Spleen (tissue), 7 donors: ENCODE measurements around the gene ANKRD2.

Experiments used
- POLR2A ChIP-seq, 3 donors: fragments of 450-650 bp; IDR thresholded peaks; one replicate each; pipeline ENCODE4 v1.5.1; 2017; ENCODE audit warnings: antibody characterized with exemption in 3 of 3, mild to moderate bottlenecking in 1 of 3
- TF ChIP-seq, protein P1 (sequence below), 11 experiments: fragments of 200-600 bp in 7 of 11; fragments of 450-650 bp in 4 of 11; sonication (generic) in 4 of 11; IDR thresholded peaks in 8 of 11; conservative IDR thresholded peaks in 3 of 11; 1 replicate in 7 of 11; 2 replicates in 4 of 11; pipeline versions ENCODE4 v1.4.0 to v1.8.0; 2016 to 2021; ENCODE audit warnings: antibody characterized with exemption in 11 of 11, inconsistent platforms in 4 of 11, mild to moderate bottlenecking in 1 of 11
- donor health status: DM: no; HTN: no; CAD: no; lungs with moderate emphysema.
- donor health status: DM: no; HTN: no; CAD: no.
- donor health status: DM: no; HTN: no; CAD: no.

- TF ChIP-seq, protein P1, sequence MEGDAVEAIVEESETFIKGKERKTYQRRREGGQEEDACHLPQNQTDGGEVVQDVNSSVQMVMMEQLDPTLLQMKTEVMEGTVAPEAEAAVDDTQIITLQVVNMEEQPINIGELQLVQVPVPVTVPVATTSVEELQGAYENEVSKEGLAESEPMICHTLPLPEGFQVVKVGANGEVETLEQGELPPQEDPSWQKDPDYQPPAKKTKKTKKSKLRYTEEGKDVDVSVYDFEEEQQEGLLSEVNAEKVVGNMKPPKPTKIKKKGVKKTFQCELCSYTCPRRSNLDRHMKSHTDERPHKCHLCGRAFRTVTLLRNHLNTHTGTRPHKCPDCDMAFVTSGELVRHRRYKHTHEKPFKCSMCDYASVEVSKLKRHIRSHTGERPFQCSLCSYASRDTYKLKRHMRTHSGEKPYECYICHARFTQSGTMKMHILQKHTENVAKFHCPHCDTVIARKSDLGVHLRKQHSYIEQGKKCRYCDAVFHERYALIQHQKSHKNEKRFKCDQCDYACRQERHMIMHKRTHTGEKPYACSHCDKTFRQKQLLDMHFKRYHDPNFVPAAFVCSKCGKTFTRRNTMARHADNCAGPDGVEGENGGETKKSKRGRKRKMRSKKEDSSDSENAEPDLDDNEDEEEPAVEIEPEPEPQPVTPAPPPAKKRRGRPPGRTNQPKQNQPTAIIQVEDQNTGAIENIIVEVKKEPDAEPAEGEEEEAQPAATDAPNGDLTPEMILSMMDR (IDR thresholded peaks at IDR 0.05 in 8 of 11, conservative IDR thresholded peaks at IDR 0.05 in 3 of 11) = no peak
- TF ChIP-seq POLR2A (IDR thresholded peaks at IDR 0.05) = no peak
These were observed 4.7 kb upstream of the ANKRD2 start for GRCh38 chr10:97567891-97568290.
